HepG2 (cell line): ENCODE data around the gene SH3GL1. TPM values are rescaled to one million over a fixed set of nuclear protein-coding genes. Genes with fewer than 3 reads are reported as not detected.

ENCODE experiments used
- ARID4A ChIP-seq: sonication (generic); formaldehyde crosslinking; IDR thresholded peaks from 2 replicates; pipeline ENCODE4 v1.5.0; 2020; ENCODE audit warnings: mild to moderate bottlenecking, missing genetic modification reagents, borderline replicate concordance
- CREB3 ChIP-seq: sonication (generic); formaldehyde crosslinking; IDR thresholded peaks from 2 replicates; pipeline ENCODE4 v1.5.0; 2020; ENCODE audit warnings: missing genetic modification reagents
- PHF8 ChIP-seq: sonication (generic); formaldehyde crosslinking; IDR thresholded peaks from 2 replicates; pipeline ENCODE4 v1.5.0; 2020; ENCODE audit warnings: missing genetic modification reagents
- ZBTB2 ChIP-seq: sonication (generic); formaldehyde crosslinking; IDR thresholded peaks from 2 replicates; pipeline ENCODE4 v1.8.0; 2022; ENCODE audit warnings: low read depth, missing genetic modification reagents
- ZBTB40 ChIP-seq, 2 experiments: fragments of 450-650 bp in 1 of 2; sonication (generic) in 1 of 2; formaldehyde crosslinking in 1 of 2; IDR thresholded peaks; 2 replicates each; pipeline versions ENCODE4 v1.6.1 to v1.8.0; 2016 to 2022; ENCODE audit warnings: antibody characterized with exemption in 1 of 2, mild to moderate bottlenecking in 1 of 2, missing genetic modification reagents in 1 of 2
- ZNF143 ChIP-seq: sonication (generic); formaldehyde crosslinking; IDR thresholded peaks from 2 replicates; pipeline ENCODE4 v1.4.0; 2020; ENCODE audit warnings: missing genetic modification reagents
- ZNF280D ChIP-seq: sonication (generic); formaldehyde crosslinking; IDR thresholded peaks from 2 replicates; pipeline ENCODE4 v1.5.1; 2020; ENCODE audit warnings: mild to moderate bottlenecking, missing genetic modification reagents
- polyA plus RNA-seq, 8 experiments: library from polyadenylated mRNA; depleted of rRNA in 3 of 8; stranded (reverse) in 7 of 8; unstranded in 1 of 8; fragments of >200 nt; fragmentation: Illumina TruSeq in 4 of 8; extraction: Trizol in 4 of 8; gene quantifications; 2 replicates each; pipeline versions ENCODE4 v1.2.1 to v1.2.3, GENCODE V29; 2011 to 2016; ENCODE audit warnings: low read depth in 4 of 8, missing spikeins in 1 of 8, mixed read lengths in 1 of 8; ENCODE audit not compliant: insufficient read depth in 1 of 8
- total RNA-seq, 5 experiments: library from RNA; depleted of rRNA; stranded (reverse); fragments of >200 nt; fragmentation: Illumina TruSeq; extraction: Trizol; gene quantifications; 2 replicates each; pipeline ENCODE4 v1.2.3, GENCODE V29; 2016; ENCODE audit warnings: low read depth in 1 of 5

Gene SH3GL1
- total and polyA plus RNA-seq, 2 of the 13 experiments (the other 11 are each of a cell fraction or from before 2014, with no cell fraction given): 33.0 to 45.1 TPM

GRCh38 chr19:4391701-4392483, 8.5 kb downstream of the SH3GL1 start (continued):
- TF ChIP-seq CREB3 (CRISPR knock-in tag) (no peak), PHF8 (CRISPR knock-in tag) (no peak), ZBTB2 (CRISPR knock-in tag) (no peak), ARID4A (peak; percentile 52; the same call in 1 of the 2 replicates), ZNF280D (no peak), ZNF143 (CRISPR knock-in tag) (peak; percentile 37; the same call in 1 of the 2 replicates), ZBTB40 (IDR thresholded peaks at IDR 0.05) (no peak), ZBTB40 (CRISPR knock-in tag; IDR thresholded peaks at IDR 0.05) (0 out of 2 replicates have a peak, but pooled peaks have one; percentile 29)
